Osteocyte (in vitro differentiated cells): ENCODE data around the gene PLXDC2. TPM values are rescaled to one million over a fixed set of nuclear protein-coding genes. Genes with fewer than 3 reads are reported as not detected.

Experiments
- DNase-seq: peaks from one replicate; pipeline ENCODE4 v3.0.0; 2021; ENCODE audit warnings: mixed read lengths; ENCODE audit not compliant: unreplicated experiment; ENCODE audit errors: extremely low spot score
- H3K27ac Mint-ChIP-seq: one replicate; pipeline ENCODE4 v1.8.0; 2021; ENCODE audit warnings: mild to moderate bottlenecking, mixed read lengths; ENCODE audit not compliant: unreplicated experiment
- H3K27me3 Mint-ChIP-seq: one replicate; pipeline ENCODE4 v1.8.0; 2021; ENCODE audit warnings: mixed read lengths; ENCODE audit not compliant: unreplicated experiment
- H3K36me3 Mint-ChIP-seq: one replicate; pipeline ENCODE4 v1.8.0; 2021; ENCODE audit warnings: mixed read lengths; ENCODE audit not compliant: unreplicated experiment
- H3K4me1 Mint-ChIP-seq: one replicate; pipeline ENCODE4 v1.8.0; 2021; ENCODE audit warnings: mixed read lengths; ENCODE audit not compliant: unreplicated experiment
- H3K4me3 Mint-ChIP-seq: one replicate; pipeline ENCODE4 v1.8.0; 2021; ENCODE audit warnings: mild to moderate bottlenecking, moderate library complexity, mixed read lengths; ENCODE audit not compliant: unreplicated experiment
- H3K9me3 Mint-ChIP-seq: one replicate; pipeline ENCODE4 v1.8.0; 2021; ENCODE audit warnings: mixed read lengths; ENCODE audit not compliant: unreplicated experiment
- CTCF ChIP-seq: fragments of 200-600 bp; sonication (generic); IDR thresholded peaks from 2 replicates; pipeline ENCODE4 v1.5.0; 2021; ENCODE audit warnings: antibody characterized with exemption, mild to moderate bottlenecking, moderate library complexity
- total RNA-seq: library from RNA; stranded (reverse); gene quantifications from 2 replicates; pipeline ENCODE4 v1.2.1, GENCODE V29; 2021

PLXDC2 gene
- total RNA-seq, 1 donor from 2014 or later: 33.2 TPM

DNA sequence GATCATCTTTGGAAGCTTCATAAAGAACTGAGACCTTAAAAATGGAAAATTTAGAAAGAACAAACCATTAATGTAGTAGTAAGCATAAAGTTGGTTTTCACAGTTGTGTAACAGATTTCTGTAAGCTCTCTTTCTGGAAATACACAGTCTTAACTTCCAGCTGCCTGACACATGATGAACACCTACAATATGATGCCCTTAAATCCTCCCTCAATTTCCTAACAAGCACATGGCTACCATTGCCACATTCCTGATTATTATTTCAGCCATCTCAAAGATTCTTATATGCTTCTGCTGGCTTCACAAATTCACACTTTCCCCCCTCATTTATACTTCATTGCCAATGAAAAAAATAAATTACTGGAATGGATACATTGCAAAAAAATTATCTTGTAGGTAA is 49.4 kb downstream of the PLXDC2 start:
- H3K4me3 Mint-ChIP-seq: no peak overlapping the region
- DNase-seq: no peak
- H3K4me1 Mint-ChIP-seq: no peaks in the 10 kb centered on the region
- H3K27me3 Mint-ChIP-seq: no peaks in the 10 kb centered on the region
- no peak overlapping the region for H3K27ac Mint-ChIP-seq
- no peak for TF ChIP-seq CTCF
- H3K36me3 Mint-ChIP-seq: peaks cover 6% of the 10 kb centered on the region
- H3K9me3 Mint-ChIP-seq: peaks cover 5% of the 10 kb centered on the region

- no peak for DNase-seq
- TF ChIP-seq CTCF: no peak
- H3K27me3 Mint-ChIP-seq: no peaks in the 10 kb centered on the region
Measured at GRCh38 chr10:19869370-19869769, 53.1 kb downstream of the PLXDC2 start.

DNA sequence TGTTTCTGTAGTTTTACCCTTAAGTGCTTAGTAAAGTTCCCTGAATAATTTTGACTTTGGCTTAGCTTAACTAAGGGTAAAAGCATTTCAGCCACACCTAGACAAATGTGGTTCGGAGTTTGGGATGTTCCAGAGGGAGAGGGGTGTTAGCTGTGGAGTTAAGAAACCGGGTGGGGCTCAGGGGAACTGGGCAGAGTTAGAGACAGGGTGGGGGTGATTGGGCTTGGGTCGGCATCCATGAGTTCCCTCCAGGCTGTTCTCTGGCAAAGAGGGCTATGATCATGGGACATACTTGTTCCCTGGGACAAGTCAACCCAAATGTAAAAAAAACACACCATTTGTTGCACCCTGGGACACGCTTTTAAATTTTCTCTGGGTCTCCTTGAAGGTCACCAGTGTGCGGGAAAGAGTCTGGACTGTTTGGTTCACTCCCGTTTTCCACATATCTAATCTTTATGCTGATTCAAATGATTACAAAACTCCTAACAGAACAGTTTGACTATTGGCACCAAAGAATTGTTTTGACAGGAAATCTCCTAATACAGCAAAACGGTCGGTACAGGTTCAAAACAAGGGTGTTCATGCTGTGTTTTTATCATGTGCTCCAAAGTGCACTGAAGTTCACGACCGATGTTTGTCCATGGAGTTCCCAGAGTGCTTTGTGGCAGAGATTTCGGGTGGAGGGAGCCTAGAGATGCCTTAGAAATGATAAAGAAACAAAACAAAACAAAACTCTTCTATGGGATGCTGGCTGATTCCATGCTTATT is 56.5 kb downstream of the PLXDC2 start:
- DNase-seq: no peak
- Mint-ChIP-seq H3K27me3 (no peaks in the 10 kb centered on the region), H3K36me3 (no peaks in the 10 kb centered on the region), H3K4me1 (no peaks in the 10 kb centered on the region), H3K9me3 (no peaks in the 10 kb centered on the region), H3K4me3 (no peak overlapping the region), H3K27ac (no peak overlapping the region)
- no peak for TF ChIP-seq CTCF

More at GRCh38 chr10:19869370-19869769, 53.1 kb downstream of the PLXDC2 start:
- Mint-ChIP-seq H3K36me3 (peaks cover 6% of the 10 kb centered on the region), H3K9me3 (peaks cover 5% of the 10 kb centered on the region), H3K4me3 (no peak overlapping the region), H3K4me1 (no peaks in the 10 kb centered on the region), H3K27ac (no peak overlapping the region)

GRCh38 chr10:19874190-19874589 is 58.0 kb downstream of the PLXDC2 start:
- no peak overlapping the region for H3K4me3 Mint-ChIP-seq
- TF ChIP-seq CTCF: no peak
- H3K27ac Mint-ChIP-seq: no peak overlapping the region
- H3K27me3 Mint-ChIP-seq: no peaks in the 10 kb centered on the region
- H3K9me3 Mint-ChIP-seq: no peaks in the 10 kb centered on the region
- no peaks in the 10 kb centered on the region for H3K36me3 Mint-ChIP-seq
- no peaks in the 10 kb centered on the region for H3K4me1 Mint-ChIP-seq
- DNase-seq: no peak

DNA sequence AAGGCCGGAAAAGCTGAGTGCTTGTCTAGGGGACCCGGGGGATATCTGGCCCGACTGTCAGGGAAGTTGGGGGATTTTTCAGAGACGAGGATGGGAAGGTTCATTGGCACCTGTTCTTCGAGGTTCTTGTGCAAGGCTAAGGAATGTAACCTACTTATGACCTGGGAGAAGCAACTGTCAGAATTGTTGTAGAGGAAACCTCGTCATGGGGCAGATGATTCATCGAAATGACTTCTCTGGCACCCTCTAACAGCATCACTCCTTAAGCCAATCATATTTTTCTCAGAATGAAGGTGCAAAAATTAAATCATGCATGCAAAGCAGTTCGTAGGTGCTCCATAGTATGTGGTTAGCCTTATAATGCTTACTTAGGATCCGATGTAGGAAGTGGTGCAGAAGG is 58.6 kb downstream of the PLXDC2 start:
- TF ChIP-seq CTCF: no peak
- H3K36me3 Mint-ChIP-seq: no peaks in the 10 kb centered on the region
- no peaks in the 10 kb centered on the region for H3K4me1 Mint-ChIP-seq
- DNase-seq: no peak
- no peaks in the 10 kb centered on the region for H3K27me3 Mint-ChIP-seq
- no peaks in the 10 kb centered on the region for H3K9me3 Mint-ChIP-seq
- no peak overlapping the region for H3K4me3 Mint-ChIP-seq
- no peak overlapping the region for H3K27ac Mint-ChIP-seq
